ENCODE data around the gene TMEM181.

GRCh38 chr6:158627168-158627939 lies 67.5 kb downstream of the TMEM181 start:
- TF ChIP-seq CTCF (IDR thresholded peaks at IDR 0.05) (no peak), EP300 (IDR thresholded peaks at IDR 0.05) (no peak), POLR2A (IDR thresholded peaks at IDR 0.05; ENCODE audit: low read depth) (no peak)

Data from esophagus muscularis mucosa (tissue), 4 donors.